ENCODE data around the gene DNASE1.

Gene DNASE1

GRCh38 chr16:3671424-3671823, 16.9 kb downstream of the DNASE1 start:
- WGBS, 2 donors (ENCODE audit: extremely low coverage in 2 of 2, insufficient read length in 2 of 2, insufficient replicate concordance in 1 of 2) = no CpG with 5 or more reads among the region's 11 CpGs
- H4K8ac ChIP-seq (ENCODE audit: low read depth, low read length) = no peak overlapping the region
- no peak overlapping the region for H2AK5ac ChIP-seq (ENCODE audit: low read depth, low read length)
- peaks cover 46 to 86% of the 10 kb centered on the region in 2 donors for H3K36me3 ChIP-seq (replicated peaks in 1 of 2; ENCODE audit: control insufficient read depth in 2 of 2, insufficient read depth in 2 of 2, low read length in 2 of 2)
- H3K9me3 ChIP-seq (replicated peaks in 1 of 2; ENCODE audit: control insufficient read depth in 2 of 2, insufficient read depth in 1 of 2, low read depth in 1 of 2, low read length in 2 of 2) = peaks cover 4 to 11% of the 10 kb centered on the region in 2 donors
- peak overlapping the region; percentile 31 for H3K23ac ChIP-seq (ENCODE audit: low read depth, low read length, poor library complexity)
- peaks cover 3% of the 10 kb centered on the region for H3K79me1 ChIP-seq (ENCODE audit: low read depth, low read length)
- H3K9ac ChIP-seq (ENCODE audit: low read depth, low read length, poor library complexity) = no peak overlapping the region
- H2AFZ ChIP-seq (ENCODE audit: low read length) = no peak overlapping the region
- H3K27me3 ChIP-seq (ENCODE audit: control insufficient read depth in 3 of 3, insufficient read depth in 3 of 3, low read depth in 1 of 3, low read length in 3 of 3) = no peaks in the 10 kb centered on the region
- H3K27ac ChIP-seq (replicated peaks; ENCODE audit: low read length) = no peak overlapping the region
- H2BK12ac ChIP-seq (ENCODE audit: low read length) = no peak overlapping the region
- no peak overlapping the region for H3K18ac ChIP-seq (ENCODE audit: low read length)
- H3K4me2 ChIP-seq (ENCODE audit: insufficient read depth, low read length, poor library complexity, severe bottlenecking) = no peak overlapping the region
- H2BK15ac ChIP-seq (ENCODE audit: low read length) = no peak overlapping the region
- H3K14ac ChIP-seq (ENCODE audit: low read length) = no peak overlapping the region
- H4K91ac ChIP-seq (ENCODE audit: low read depth, low read length, poor library complexity) = no peak overlapping the region
- no peak overlapping the region for H3K4ac ChIP-seq (ENCODE audit: low read length)
- no peak for DNase-seq (ENCODE audit: low spot score)
- no peak overlapping the region for H2BK120ac ChIP-seq (ENCODE audit: low read depth, low read length)
- no peak overlapping the region for H3K4me3 ChIP-seq (ENCODE audit: low read length in 2 of 2)
- peaks cover 3 to 6% of the 10 kb centered on the region in 2 donors for H3K4me1 ChIP-seq (ENCODE audit: control insufficient read depth in 2 of 2, insufficient read depth in 1 of 2, low read depth in 1 of 2, low read length in 2 of 2)
- H2BK5ac ChIP-seq (ENCODE audit: low read length) = peak overlapping the region; percentile 53

GRCh38 chr16:3672571-3673041, 18.1 kb downstream of the DNASE1 start:
- peaks cover 3 to 6% of the 10 kb centered on the region in 2 donors for H3K4me1 ChIP-seq (ENCODE audit: control insufficient read depth in 2 of 2, insufficient read depth in 1 of 2, low read depth in 1 of 2, low read length in 2 of 2)
- no peak overlapping the region for H2BK120ac ChIP-seq (ENCODE audit: low read depth, low read length)
- H3K27me3 ChIP-seq (ENCODE audit: control insufficient read depth in 3 of 3, insufficient read depth in 3 of 3, low read depth in 1 of 3, low read length in 3 of 3) = no peaks in the 10 kb centered on the region
- H2BK12ac ChIP-seq (ENCODE audit: low read length) = no peak overlapping the region
- H3K4me2 ChIP-seq (ENCODE audit: insufficient read depth, low read length, poor library complexity, severe bottlenecking) = no peak overlapping the region
- no peak overlapping the region for H2AK5ac ChIP-seq (ENCODE audit: low read depth, low read length)
- H4K8ac ChIP-seq (ENCODE audit: low read depth, low read length) = peak overlapping the region; percentile 70
- H3K9ac ChIP-seq (ENCODE audit: low read depth, low read length, poor library complexity) = no peak overlapping the region
- no peak overlapping the region for H2BK5ac ChIP-seq (ENCODE audit: low read length)
- H3K4ac ChIP-seq (ENCODE audit: low read length) = no peak overlapping the region
- H3K36me3 ChIP-seq (replicated peaks in 1 of 2; ENCODE audit: control insufficient read depth in 2 of 2, insufficient read depth in 2 of 2, low read length in 2 of 2) = peaks cover 49 to 86% of the 10 kb centered on the region in 2 donors
- no peak overlapping the region for H2AFZ ChIP-seq (ENCODE audit: low read length)
- peaks cover 3% of the 10 kb centered on the region for H3K79me1 ChIP-seq (ENCODE audit: low read depth, low read length)
- H3K9me3 ChIP-seq (replicated peaks in 1 of 2; ENCODE audit: control insufficient read depth in 2 of 2, insufficient read depth in 1 of 2, low read depth in 1 of 2, low read length in 2 of 2) = peaks cover 4 to 11% of the 10 kb centered on the region in 2 donors
- no peak overlapping the region for H3K14ac ChIP-seq (ENCODE audit: low read length)
- DNase-seq (ENCODE audit: low spot score) = no peak
- no peak overlapping the region for H3K27ac ChIP-seq (replicated peaks; ENCODE audit: low read length)
- no peak overlapping the region for H4K91ac ChIP-seq (ENCODE audit: low read depth, low read length, poor library complexity)
- no peak overlapping the region for H3K23ac ChIP-seq (ENCODE audit: low read depth, low read length, poor library complexity)
- no peak overlapping the region for H3K18ac ChIP-seq (ENCODE audit: low read length)
- peak overlapping the region in 1 of 2 donors; percentile 18 for H3K4me3 ChIP-seq (ENCODE audit: low read length in 2 of 2)
- H2BK15ac ChIP-seq (ENCODE audit: low read length) = no peak overlapping the region
- WGBS, 2 donors (ENCODE audit: extremely low coverage in 2 of 2, insufficient read length in 2 of 2, insufficient replicate concordance in 1 of 2) = no CpG with 5 or more reads among the region's 26 CpGs

- Histone ChIP-seq H3K4me2 (ENCODE audit: insufficient read depth, low read length, poor library complexity, severe bottlenecking) (no peak overlapping the region), H3K9me3 (replicated peaks in 1 of 2; ENCODE audit: control insufficient read depth in 2 of 2, insufficient read depth in 1 of 2, low read depth in 1 of 2, low read length in 2 of 2) (peaks cover 4 to 11% of the 10 kb centered on the region in 2 donors), H4K8ac (ENCODE audit: low read depth, low read length) (no peak overlapping the region), H3K27ac (replicated peaks; ENCODE audit: low read length) (no peak overlapping the region), H3K9ac (ENCODE audit: low read depth, low read length, poor library complexity) (no peak overlapping the region), H2AK5ac (ENCODE audit: low read depth, low read length) (no peak overlapping the region), H3K79me1 (ENCODE audit: low read depth, low read length) (peaks cover 3% of the 10 kb centered on the region), H2AFZ (ENCODE audit: low read length) (no peak overlapping the region), H2BK15ac (ENCODE audit: low read length) (no peak overlapping the region), H3K27me3 (ENCODE audit: control insufficient read depth in 3 of 3, insufficient read depth in 3 of 3, low read depth in 1 of 3, low read length in 3 of 3) (no peaks in the 10 kb centered on the region), H3K18ac (ENCODE audit: low read length) (no peak overlapping the region), H2BK120ac (ENCODE audit: low read depth, low read length) (no peak overlapping the region), H3K23ac (ENCODE audit: low read depth, low read length, poor library complexity) (peak overlapping the region; percentile 66), H3K4me3 (ENCODE audit: low read length in 2 of 2) (no peak overlapping the region), H4K91ac (ENCODE audit: low read depth, low read length, poor library complexity) (no peak overlapping the region), H3K4ac (ENCODE audit: low read length) (no peak overlapping the region), H2BK12ac (ENCODE audit: low read length) (no peak overlapping the region), H2BK5ac (ENCODE audit: low read length) (no peak overlapping the region), H3K4me1 (ENCODE audit: control insufficient read depth in 2 of 2, insufficient read depth in 1 of 2, low read depth in 1 of 2, low read length in 2 of 2) (peaks cover 3 to 6% of the 10 kb centered on the region in 2 donors), H3K14ac (ENCODE audit: low read length) (no peak overlapping the region), H3K36me3 (replicated peaks in 1 of 2; ENCODE audit: control insufficient read depth in 2 of 2, insufficient read depth in 2 of 2, low read length in 2 of 2) (peaks cover 52 to 91% of the 10 kb centered on the region in 2 donors)
- no peak for DNase-seq (ENCODE audit: low spot score)
- WGBS, 2 donors (ENCODE audit: extremely low coverage in 2 of 2, insufficient read length in 2 of 2, insufficient replicate concordance in 1 of 2) = no CpG with 5 or more reads among the region's 18 CpGs
These were observed 18.7 kb downstream of the DNASE1 start for GRCh38 chr16:3673201-3673600.

- no peak overlapping the region for H3K4me2 ChIP-seq (ENCODE audit: insufficient read depth, low read length, poor library complexity, severe bottlenecking)
- WGBS, 2 donors (ENCODE audit: extremely low coverage in 2 of 2, insufficient read length in 2 of 2, insufficient replicate concordance in 1 of 2) = no CpG with 5 or more reads among the region's 13 CpGs
- no peak overlapping the region for H4K8ac ChIP-seq (ENCODE audit: low read depth, low read length)
These were observed 19.3 kb downstream of the DNASE1 start for GRCh38 chr16:3673676-3674377.

More at GRCh38 chr16:3673676-3674377, 19.3 kb downstream of the DNASE1 start:
- H3K23ac ChIP-seq (ENCODE audit: low read depth, low read length, poor library complexity) = peak overlapping the region; percentile 53
- H2AK5ac ChIP-seq (ENCODE audit: low read depth, low read length) = no peak overlapping the region
- peaks cover 3 to 6% of the 10 kb centered on the region in 2 donors for H3K4me1 ChIP-seq (ENCODE audit: control insufficient read depth in 2 of 2, insufficient read depth in 1 of 2, low read depth in 1 of 2, low read length in 2 of 2)
- H3K9ac ChIP-seq (ENCODE audit: low read depth, low read length, poor library complexity) = no peak overlapping the region
- H4K91ac ChIP-seq (ENCODE audit: low read depth, low read length, poor library complexity) = no peak overlapping the region
- H3K79me1 ChIP-seq (ENCODE audit: low read depth, low read length) = peaks cover 5% of the 10 kb centered on the region
- H2BK15ac ChIP-seq (ENCODE audit: low read length) = no peak overlapping the region
- no peak overlapping the region for H3K27ac ChIP-seq (replicated peaks; ENCODE audit: low read length)
- no peak overlapping the region for H2AFZ ChIP-seq (ENCODE audit: low read length)
- no peak overlapping the region for H2BK12ac ChIP-seq (ENCODE audit: low read length)
- H3K36me3 ChIP-seq (replicated peaks in 1 of 2; ENCODE audit: control insufficient read depth in 2 of 2, insufficient read depth in 2 of 2, low read length in 2 of 2) = peaks cover 52 to 91% of the 10 kb centered on the region in 2 donors
- H3K27me3 ChIP-seq (ENCODE audit: control insufficient read depth in 3 of 3, insufficient read depth in 3 of 3, low read depth in 1 of 3, low read length in 3 of 3) = no peaks in the 10 kb centered on the region
- no peak overlapping the region for H3K14ac ChIP-seq (ENCODE audit: low read length)
- no peak overlapping the region for H3K4ac ChIP-seq (ENCODE audit: low read length)
- H3K18ac ChIP-seq (ENCODE audit: low read length) = no peak overlapping the region
- no peak overlapping the region for H2BK120ac ChIP-seq (ENCODE audit: low read depth, low read length)
- H3K4me3 ChIP-seq (ENCODE audit: low read length in 2 of 2) = no peak overlapping the region
- no peak overlapping the region for H2BK5ac ChIP-seq (ENCODE audit: low read length)
- DNase-seq (ENCODE audit: low spot score) = no peak
- H3K9me3 ChIP-seq (replicated peaks in 1 of 2; ENCODE audit: control insufficient read depth in 2 of 2, insufficient read depth in 1 of 2, low read depth in 1 of 2, low read length in 2 of 2) = peaks cover 5 to 6% of the 10 kb centered on the region in 2 donors
